Medulla oblongata (tissue), 1 donor: ENCODE data around the gene DBP.
"Not testable (repeated sequence)": the region's sequence is repeated elsewhere in the genome, so short reads cannot be mapped to it uniquely, and the experiment has no call there.

Source experiments
- DNase-seq: peaks from one replicate; pipeline ENCODE4 v3.0.0-alpha.2; 2015; ENCODE audit errors: extremely low spot score

Gene DBP

GRCh38 chr19:48665786-48666185, 28.6 kb upstream of the DBP start:
- DNase-seq, result no peak

GRCh38 chr19:48664476-48664875, 27.3 kb upstream of the DBP start:
- no peak for DNase-seq

GRCh38 chr19:48663667-48664066, 26.5 kb upstream of the DBP start:
- DNase-seq, result no peak

GRCh38 chr19:48661711-48662090, 24.5 kb upstream of the DBP start:
- no peak for DNase-seq

- peak; percentile 95 for DNase-seq
Measured at GRCh38 chr19:48660852-48661710, 23.9 kb upstream of the DBP start.

- DNase-seq, result peak; percentile 39
Measured at GRCh38 chr19:48659768-48660167, 22.6 kb upstream of the DBP start.

GRCh38 chr19:48658483-48658882, 21.3 kb upstream of the DBP start:
- no peak for DNase-seq

GRCh38 chr19:48657828-48658227, 20.6 kb upstream of the DBP start:
- DNase-seq, result not testable (repeated sequence)

GRCh38 chr19:48656840-48657474, 19.8 kb upstream of the DBP start:
- no peak for DNase-seq

- no peak for DNase-seq
Measured at GRCh38 chr19:48654299-48655059, 17.3 kb upstream of the DBP start.

- no peak for DNase-seq
Measured at GRCh38 chr19:48651683-48652048, 14.5 kb upstream of the DBP start.

- DNase-seq, result no peak
Measured at GRCh38 chr19:48650974-48651682, 13.9 kb upstream of the DBP start.

- no peak for DNase-seq
Measured at GRCh38 chr19:48648134-48648533, 11.0 kb upstream of the DBP start.

- DNase-seq, result no peak
Measured at GRCh38 chr19:48646722-48647216, 9.6 kb upstream of the DBP start.

- DNase-seq, result peak; percentile 95
Measured at GRCh38 chr19:48646001-48646721, 9.0 kb upstream of the DBP start, which contains the start of gene CA11. Gene CA11 (minus strand): TSS chr19:48646187. CDS start chr19:48645632, 555 bp downstream.

- DNase-seq, result peak; percentile 55
Measured at GRCh38 chr19:48645620-48646000, 8.4 kb upstream of the DBP start.

GRCh38 chr19:48644839-48645619, 7.8 kb upstream of the DBP start:
- DNase-seq, result peak; percentile 89

- DNase-seq, result peak; percentile 38
Measured at GRCh38 chr19:48644355-48644754, 7.2 kb upstream of the DBP start.

- no peak for DNase-seq
Measured at GRCh38 chr19:48642862-48643261, 5.7 kb upstream of the DBP start.

- no peak for DNase-seq
Measured at GRCh38 chr19:48641850-48642249, 4.7 kb upstream of the DBP start.
